Gastroesophageal sphincter (tissue), 4 donors: ENCODE measurements around the gene RPL19. TPM values are rescaled to one million over a fixed set of nuclear protein-coding genes. Genes with fewer than 3 reads are reported as not detected.

ENCODE experiments used
- ATAC-seq: fragments of 150-250 bp; one replicate; pipeline ENCODE4 v1.9.1; 2016; ENCODE audit warnings: mild to moderate bottlenecking, moderate library complexity
- H3K27ac ChIP-seq, 4 donors: fragments of 200-600 bp; sonication (generic) in 3 of 4; 1 replicate in 3 of 4; 2 replicates in 1 of 4; pipeline ENCODE4 v1.5.1; 2016 to 2019
- H3K27me3 ChIP-seq: fragments of 200-600 bp; sonication (generic); one replicate; pipeline ENCODE4 v1.5.1; 2019
- H3K36me3 ChIP-seq, 2 donors: fragments of 200-600 bp; sonication (generic); one replicate each; pipeline ENCODE4 v1.5.1; 2019; ENCODE audit warnings: control low read depth in 1 of 2
- H3K4me1 ChIP-seq, 3 donors: fragments of 200-600 bp; sonication (generic); 1 replicate in 2 of 3; 2 replicates in 1 of 3; pipeline ENCODE4 v1.5.1; 2016 to 2019; ENCODE audit warnings: control low read depth in 2 of 3
- H3K4me3 ChIP-seq, 2 donors: fragments of 200-600 bp; sonication (generic); one replicate each; pipeline ENCODE4 v1.5.1; 2019; ENCODE audit warnings: mild to moderate bottlenecking in 1 of 2, moderate library complexity in 1 of 2
- H3K9me3 ChIP-seq, 3 donors: fragments of 200-600 bp; sonication (generic); one replicate each; pipeline ENCODE4 v1.5.1; 2017 to 2019; ENCODE audit warnings: control low read depth in 2 of 3
- EP300 ChIP-seq: sonication (generic); formaldehyde crosslinking; IDR thresholded peaks from one replicate; pipeline ENCODE4 v1.6.1; 2017; ENCODE audit warnings: antibody characterized with exemption, mild to moderate bottlenecking
- POLR2A ChIP-seq, 2 donors: fragments of 450-650 bp; IDR thresholded peaks; one replicate each; pipeline ENCODE4 v1.6.1; 2017; ENCODE audit warnings: antibody characterized with exemption in 2 of 2, mild to moderate bottlenecking in 2 of 2, moderate library complexity in 1 of 2
- POLR2AphosphoS5 ChIP-seq: sonication (generic); formaldehyde crosslinking; IDR thresholded peaks from one replicate; pipeline ENCODE4 v1.6.1; 2017; ENCODE audit warnings: antibody characterized with exemption
- WGBS, 2 donors: methylation state at CpG; one replicate each; pipeline ENCODE4 v1.1.5; 2018; ENCODE audit warnings: low coverage in 1 of 2; 5-methylcytosine and 5-hydroxymethylcytosine counted together
- total RNA-seq, 4 donors: library from RNA; depleted of rRNA; stranded (reverse); fragments of >200 nt; gene quantifications; one replicate each; pipeline ENCODE4 v1.1.0, GENCODE V29; 2016
- TF ChIP-seq, protein P1 (sequence below), 4 experiments: fragments of 200-600 bp in 2 of 4; fragments of 450-650 bp in 2 of 4; sonication (generic) in 1 of 4; IDR thresholded peaks; one replicate each; pipeline ENCODE4 v1.5.1; 2017 to 2019; ENCODE audit warnings: antibody characterized with exemption in 4 of 4, mild to moderate bottlenecking in 2 of 4, moderate library complexity in 2 of 4

Gene RPL19
- total RNA-seq, 4 donors from 2014 or later, result 1,562 to 3,160 (median 2,477) TPM

DNA sequence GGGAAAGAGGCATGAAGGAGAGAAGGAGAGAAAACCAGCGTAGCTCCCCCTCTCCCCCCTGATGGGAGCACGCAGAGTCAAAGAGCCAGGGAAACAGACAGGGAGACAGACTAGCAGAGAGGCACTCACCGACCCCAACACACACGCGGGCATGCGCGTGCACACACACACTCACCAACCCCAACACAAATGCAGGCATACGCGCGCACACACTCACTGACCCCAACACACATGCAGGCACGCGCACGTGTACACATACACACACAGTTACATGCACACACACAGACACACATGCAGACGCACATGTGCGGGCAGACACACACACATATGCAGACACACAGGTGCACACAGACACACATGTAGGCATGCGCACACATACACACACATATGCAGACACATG, 7.2 kb upstream of the RPL19 start:
- no peak for ATAC-seq
- TF ChIP-seq POLR2A (IDR thresholded peaks at IDR 0.05), result no peak
- TF ChIP-seq, protein P1, sequence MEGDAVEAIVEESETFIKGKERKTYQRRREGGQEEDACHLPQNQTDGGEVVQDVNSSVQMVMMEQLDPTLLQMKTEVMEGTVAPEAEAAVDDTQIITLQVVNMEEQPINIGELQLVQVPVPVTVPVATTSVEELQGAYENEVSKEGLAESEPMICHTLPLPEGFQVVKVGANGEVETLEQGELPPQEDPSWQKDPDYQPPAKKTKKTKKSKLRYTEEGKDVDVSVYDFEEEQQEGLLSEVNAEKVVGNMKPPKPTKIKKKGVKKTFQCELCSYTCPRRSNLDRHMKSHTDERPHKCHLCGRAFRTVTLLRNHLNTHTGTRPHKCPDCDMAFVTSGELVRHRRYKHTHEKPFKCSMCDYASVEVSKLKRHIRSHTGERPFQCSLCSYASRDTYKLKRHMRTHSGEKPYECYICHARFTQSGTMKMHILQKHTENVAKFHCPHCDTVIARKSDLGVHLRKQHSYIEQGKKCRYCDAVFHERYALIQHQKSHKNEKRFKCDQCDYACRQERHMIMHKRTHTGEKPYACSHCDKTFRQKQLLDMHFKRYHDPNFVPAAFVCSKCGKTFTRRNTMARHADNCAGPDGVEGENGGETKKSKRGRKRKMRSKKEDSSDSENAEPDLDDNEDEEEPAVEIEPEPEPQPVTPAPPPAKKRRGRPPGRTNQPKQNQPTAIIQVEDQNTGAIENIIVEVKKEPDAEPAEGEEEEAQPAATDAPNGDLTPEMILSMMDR (IDR thresholded peaks at IDR 0.05), result no peak
- no peak for TF ChIP-seq EP300
- no peak for TF ChIP-seq POLR2AphosphoS5
- WGBS, 2 donors, result 90% methylated on average over 10 of the region's 16 CpGs; no CpG with 5 or more reads in 1 of the 2 donors
- Histone ChIP-seq H3K9me3 (no peaks in the 10 kb centered on the region), H3K27me3 (no peaks in the 10 kb centered on the region), H3K36me3 (peaks cover 0 to 66% of the 10 kb centered on the region in 2 donors), H3K27ac (no peak overlapping the region), H3K4me1 (peaks cover 0 to 44% (median 12%) of the 10 kb centered on the region in 3 donors), H3K4me3 (no peak overlapping the region)

DNA sequence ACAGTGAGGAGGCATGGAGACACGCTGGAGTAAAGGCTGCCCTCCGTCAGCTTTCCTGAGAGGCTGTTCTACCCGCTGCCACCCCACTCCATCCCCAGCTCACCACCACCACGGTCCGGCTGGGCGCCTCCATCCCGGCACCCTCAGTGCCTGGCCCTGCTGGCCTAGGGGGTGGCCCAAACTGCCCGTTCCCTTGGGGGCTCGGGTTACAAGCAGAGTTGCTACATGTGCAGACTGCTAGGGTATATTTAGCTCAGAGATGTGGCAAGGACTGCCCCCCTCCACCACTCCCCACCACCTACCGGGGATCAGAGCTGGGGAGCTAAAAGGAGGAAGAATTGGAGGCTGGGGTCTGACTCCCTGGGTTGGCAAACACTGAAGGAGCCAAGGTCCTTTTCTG, 6.7 kb upstream of the RPL19 start:
- Histone ChIP-seq H3K27me3 (no peaks in the 10 kb centered on the region), H3K36me3 (peaks cover 0 to 62% of the 10 kb centered on the region in 2 donors), H3K9me3 (no peaks in the 10 kb centered on the region), H3K27ac (no peak overlapping the region), H3K4me1 (peaks cover 0 to 49% (median 15%) of the 10 kb centered on the region in 3 donors), H3K4me3 (no peak overlapping the region)
- TF ChIP-seq EP300, result no peak
- TF ChIP-seq POLR2AphosphoS5, result no peak
- no peak for TF ChIP-seq POLR2A (IDR thresholded peaks at IDR 0.05)
- TF ChIP-seq, protein P1 (IDR thresholded peaks at IDR 0.05), result no peak
- no peak for ATAC-seq
- 75 to 94% methylated on average over 3 to 4 of the region's 10 CpGs for WGBS, 2 donors

DNA sequence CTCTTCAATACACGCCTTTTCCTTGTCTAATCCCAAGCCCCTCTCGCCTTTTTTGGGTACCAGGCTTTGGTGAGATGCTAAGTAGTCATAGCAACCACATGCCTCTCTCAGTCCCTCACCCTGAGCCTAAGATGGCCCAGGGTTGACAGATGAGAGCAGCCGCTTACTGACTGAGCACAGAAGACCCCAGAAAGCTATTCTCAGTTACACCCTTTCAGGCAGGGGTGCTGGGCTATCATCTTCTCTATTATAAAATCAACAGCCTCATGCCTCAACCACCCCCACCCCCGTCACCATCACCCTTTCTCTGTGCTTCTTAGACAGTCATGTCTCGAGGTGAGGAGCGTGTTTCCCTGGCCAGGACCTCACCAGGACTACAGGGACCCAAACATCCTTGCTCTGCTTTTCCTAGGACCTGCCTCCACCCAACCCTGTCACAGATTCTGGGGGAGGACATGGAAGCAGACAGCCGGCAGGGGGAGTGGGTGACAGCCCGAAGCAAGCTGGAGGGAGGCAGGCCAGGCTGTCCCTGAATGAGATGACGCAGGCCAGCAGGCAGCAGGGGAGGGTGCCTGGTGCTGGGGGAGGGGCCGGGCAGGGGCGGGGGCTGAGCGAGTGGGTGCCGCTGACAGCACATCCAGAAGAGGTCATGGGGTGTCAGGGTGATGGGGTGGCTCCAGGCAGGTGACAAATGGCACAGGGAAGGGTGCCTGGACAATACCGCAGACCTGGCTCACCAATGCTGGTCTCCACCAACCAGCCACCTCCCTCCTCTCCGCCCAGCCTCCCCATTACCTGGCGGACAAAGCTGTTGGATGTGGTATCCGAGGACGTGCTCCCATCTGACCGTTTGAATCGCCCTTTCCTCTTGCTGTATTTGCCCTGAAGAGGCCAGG, 5.7 kb upstream of the RPL19 start:
- no peak for TF ChIP-seq POLR2AphosphoS5
- no peak for TF ChIP-seq POLR2A (IDR thresholded peaks at IDR 0.05)
- no peak for TF ChIP-seq EP300
- TF ChIP-seq, protein P1 (IDR thresholded peaks at IDR 0.05), result peak in 3 of 4 experiments; percentile 27 to 56 (median 38)
- Histone ChIP-seq H3K27me3 (no peaks in the 10 kb centered on the region), H3K4me1 (peaks cover 0 to 59% (median 15%) of the 10 kb centered on the region in 3 donors), H3K27ac (peak overlapping the region in 3 of 4 donors; percentile 64 to 95 (median 89)), H3K9me3 (no peaks in the 10 kb centered on the region), H3K4me3 (peak overlapping the region in 1 of 2 donors; percentile 1), H3K36me3 (peaks cover 0 to 52% of the 10 kb centered on the region in 2 donors)
- WGBS, 2 donors, result 32 to 52% methylated on average over 4 to 6 of the region's 20 CpGs
- ATAC-seq, result peak; percentile 63

DNA sequence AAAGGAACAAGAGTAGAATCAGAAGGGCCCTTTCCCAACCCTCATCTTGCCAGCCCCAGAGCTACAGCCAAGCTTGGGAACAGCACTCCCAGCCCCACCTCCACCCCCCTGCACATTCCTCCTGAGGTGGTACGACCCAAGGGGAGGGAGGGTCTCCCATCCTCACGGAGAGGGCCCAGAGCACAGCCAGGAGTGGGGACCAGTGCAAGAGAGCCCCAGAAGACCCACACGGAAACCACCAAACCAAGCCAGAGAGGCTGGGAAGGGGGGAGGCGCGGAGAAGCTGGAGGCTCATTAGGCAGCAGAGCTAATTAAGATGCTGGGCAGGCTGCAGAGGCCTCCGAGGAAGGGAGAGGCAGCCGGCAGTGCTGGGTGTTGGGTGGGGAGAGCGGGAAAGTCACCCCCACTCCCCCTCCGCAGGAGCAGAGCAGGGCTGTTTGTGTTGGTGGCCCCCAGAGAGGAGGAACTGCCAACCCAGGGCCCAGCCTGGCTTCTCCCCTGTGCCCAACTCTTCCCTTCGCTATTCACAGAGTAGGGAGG, 5.0 kb upstream of the RPL19 start:
- Histone ChIP-seq H3K9me3 (no peaks in the 10 kb centered on the region), H3K36me3 (peaks cover 0 to 45% of the 10 kb centered on the region in 2 donors), H3K4me3 (peak overlapping the region in 1 of 2 donors; percentile 1), H3K4me1 (peaks cover 0 to 62% (median 15%) of the 10 kb centered on the region in 3 donors), H3K27ac (peak overlapping the region in 3 of 4 donors; percentile 64 to 95 (median 89)), H3K27me3 (no peaks in the 10 kb centered on the region)
- ATAC-seq, result no peak
- 57 to 64% methylated on average over 3 to 6 of the region's 10 CpGs for WGBS, 2 donors
- no peak for TF ChIP-seq EP300
- TF ChIP-seq POLR2AphosphoS5, result no peak
- TF ChIP-seq, protein P1 (IDR thresholded peaks at IDR 0.05), result no peak
- TF ChIP-seq POLR2A (IDR thresholded peaks at IDR 0.05), result no peak
